NT2/D1 (cell line): ENCODE measurements around the gene FOXP4.

Experiments
- SUZ12 ChIP-seq: IDR thresholded peaks from 2 replicates; pipeline ENCODE4 v1.6.1; 2011; ENCODE audit not compliant: insufficient read length, insufficient read depth; ENCODE audit errors: extremely low read depth
- YY1 ChIP-seq: IDR thresholded peaks from 2 replicates; pipeline ENCODE4 v1.6.1; 2011; ENCODE audit not compliant: insufficient read length, insufficient read depth
- ZNF274 ChIP-seq: IDR thresholded peaks from 2 replicates; pipeline ENCODE4 v1.6.1; 2011; ENCODE audit warnings: mild to moderate bottlenecking, low read depth, low read length

GRCh38 chr6:41614715-41615114, 68.5 kb downstream of the FOXP4 start:
- TF ChIP-seq YY1: no peak
- no peak for TF ChIP-seq SUZ12
- TF ChIP-seq ZNF274: no peak
